Measurements from ENCODE around the gene GEMIN5.
A peak's percentile ranks its signal among the peaks of the same experiment; 100 is the strongest.

GEMIN5 gene

GRCh38 chr5:154840435-154841272 lies 97.4 kb downstream of the GEMIN5 start:
- no peak overlapping the region for H3K4me3 Mint-ChIP-seq
- peaks cover 36% of the 10 kb centered on the region for H3K36me3 Mint-ChIP-seq (ENCODE audit: low read depth)
- H3K9me3 Mint-ChIP-seq, result no peaks in the 10 kb centered on the region
- H3K27me3 Mint-ChIP-seq, result no peaks in the 10 kb centered on the region
- peaks cover 18% of the 10 kb centered on the region for H3K4me1 Mint-ChIP-seq (ENCODE audit: low read depth)
- H3K27ac Mint-ChIP-seq, result peak overlapping the region; percentile 81
- intact Hi-C loops (cut with micrococcal nuclease), result no loop called here

All from dendritic cell treated with granulocyte-macrophage colony-stimulating factor and Interleukin-4, amounts not matched to agents 40 ng/mL and 50 ng/mL, for 4 days (primary cell).